ENCODE data around the gene ZNF683. TPM values are rescaled to one million over a fixed set of nuclear protein-coding genes. Genes with fewer than 3 reads are reported as not detected.

The ZNF683 gene
- total RNA-seq, 2 experiments from 2014 or later: 0.18 TPM; not detected in 1

Other genes starting within 250 kb of the ZNF683 start
- gene FAM110D, start 213.7 kb downstream of the ZNF683 start, total RNA-seq: not detected
- not detected for gene C1orf232, start 203.8 kb downstream of the ZNF683 start, total RNA-seq
- gene ZNF593, start 202.8 kb downstream of the ZNF683 start, total RNA-seq: 10 to 100 TPM; 20.3 to 22.9 TPM
- not detected for gene ZNF593OS, start 200.9 kb downstream of the ZNF683 start, total RNA-seq
- 1 to 10 TPM; 1.8 to 5.3 TPM for gene CNKSR1, start 195.3 kb downstream of the ZNF683 start, total RNA-seq
- gene CATSPER4, start 182.1 kb downstream of the ZNF683 start, total RNA-seq: not detected
- gene CEP85, start 138.6 kb downstream of the ZNF683 start, total RNA-seq: 10 to 100 TPM; 35.5 to 37.7 TPM
- 100 to 1,000 TPM; 662 to 665 TPM for gene SH3BGRL3, start 92.7 kb downstream of the ZNF683 start, total RNA-seq
- 10 to 100 TPM; 46.9 to 49.9 TPM for gene UBXN11, start 66.1 kb downstream of the ZNF683 start, total RNA-seq
- 1,000 to 10,000 TPM; 1,572 to 1,591 TPM for gene CD52, start 54.8 kb downstream of the ZNF683 start, total RNA-seq
- gene CRYBG2, start 18.6 kb downstream of the ZNF683 start, total RNA-seq: 1 to 10 TPM; 1.9 to 4.3 TPM
- not detected for gene LIN28A, start 38.1 kb upstream of the ZNF683 start, total RNA-seq
- gene DHDDS, start 59.6 kb upstream of the ZNF683 start, total RNA-seq: 10 to 100 TPM; 49.7 to 52.3 TPM
- gene HMGN2, start 99.7 kb upstream of the ZNF683 start, total RNA-seq: 100 to 1,000 TPM; 853 to 877 TPM
- gene RPS6KA1, start 157.0 kb upstream of the ZNF683 start, total RNA-seq: 100 to 1,000 TPM; 170 to 175 TPM